ENCODE measurements around the gene SS18. TPM values are rescaled to one million over a fixed set of nuclear protein-coding genes. Genes with fewer than 3 reads are reported as not detected.

SS18 gene
- total RNA-seq, 1 experiment from 2014 or later: 60.0 TPM

DNA sequence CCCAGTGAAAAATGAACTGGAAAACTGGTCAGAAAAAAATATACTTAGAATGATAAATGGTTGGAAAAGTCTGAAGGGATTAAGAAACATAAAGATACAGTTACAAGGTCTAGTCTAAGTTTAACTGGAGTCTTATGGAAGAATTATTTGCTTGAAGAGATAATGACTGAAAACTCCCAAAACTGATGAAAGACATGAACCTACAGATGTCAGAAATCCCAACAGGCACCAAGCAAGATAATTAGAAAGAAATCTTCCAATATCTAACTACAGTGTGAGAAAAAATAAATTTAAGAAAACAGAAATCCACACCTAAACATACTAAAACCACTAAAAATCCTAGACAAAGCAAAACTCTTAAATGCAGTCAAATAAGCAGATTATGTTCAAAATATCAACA is 19.4 kb downstream of the SS18 start:
- H3K27me3 ChIP-seq (ENCODE audit: insufficient read depth, low read length): no peaks in the 10 kb centered on the region
- no peak overlapping the region for H3K9ac ChIP-seq (ENCODE audit: low read length)
- no peak overlapping the region for H3K4me3 ChIP-seq (replicated peaks in 1 of 2; ENCODE audit: low read depth in 1 of 2, low read length in 2 of 2)
- H4K20me1 ChIP-seq (ENCODE audit: insufficient read depth): no peaks in the 10 kb centered on the region
- H3K27ac ChIP-seq (ENCODE audit: low read depth, low read length): no peak overlapping the region
- ChIA-PET POLR2A (no interaction called here), CTCF (no interaction called here), RAD21 (ENCODE audit: low non-redundant PET in 1 of 2, low total read pairs in 2 of 2, uncharacterized antibody in 2 of 2, unreplicated experiment in 2 of 2) (no interaction called here)
- H3K4me2 ChIP-seq (ENCODE audit: low read length): no peak overlapping the region
- H3K4me1 ChIP-seq (ENCODE audit: control insufficient read depth in 1 of 2, insufficient read depth in 2 of 2, low read length in 2 of 2): no peaks in the 10 kb centered on the region
- peaks cover 26 to 31% of the 10 kb centered on the region in 2 experiments; a peak in 3 of 4 replicates for H3K36me3 ChIP-seq (ENCODE audit: control insufficient read depth in 1 of 2, insufficient read depth in 2 of 2, low read length in 2 of 2)
- H3K79me2 ChIP-seq (ENCODE audit: insufficient read depth, low read length): peaks cover 71% of the 10 kb centered on the region
- no peak for DNase-seq (ENCODE audit: low read depth, low spot score)
- TF ChIP-seq CEBPB (IDR thresholded peaks at IDR 0.05; ENCODE audit: low read depth) (no peak), SRF (IDR thresholded peaks at IDR 0.05; ENCODE audit: low read depth) (no peak), EGR1 (IDR thresholded peaks at IDR 0.05; ENCODE audit: low read depth) (no peak), SP1 (IDR thresholded peaks at IDR 0.05; ENCODE audit: low read depth) (no peak), TCF7L2 (IDR thresholded peaks at IDR 0.05; ENCODE audit: borderline replicate concordance, extremely low read depth, insufficient read depth, insufficient read length) (no peak), SIN3A (IDR thresholded peaks at IDR 0.05; ENCODE audit: low read depth) (no peak), CBX3 (IDR thresholded peaks at IDR 0.05; ENCODE audit: low read depth) (no peak), ZNF274 (IDR thresholded peaks at IDR 0.05; ENCODE audit: low read depth, low read length) (no peak), RAD21 (IDR thresholded peaks at IDR 0.05; ENCODE audit: low read depth) (no peak), YY1 (IDR thresholded peaks at IDR 0.05; ENCODE audit: extremely low read depth, insufficient replicate concordance, low read depth, low read length) (no peak), ELF1 (IDR thresholded peaks at IDR 0.05; ENCODE audit: borderline replicate concordance, low read depth) (no peak), FOSL1 (IDR thresholded peaks at IDR 0.05; ENCODE audit: low read depth) (no peak), POLR2AphosphoS5 (IDR thresholded peaks at IDR 0.05; ENCODE audit: low read depth, low read length) (no peak), POLR2A (IDR thresholded peaks at IDR 0.05; ENCODE audit: borderline replicate concordance, extremely low read depth, insufficient read depth, insufficient read length) (no peak), EZH2 (IDR thresholded peaks at IDR 0.05) (no peak)
- TF ChIP-seq, protein P1, sequence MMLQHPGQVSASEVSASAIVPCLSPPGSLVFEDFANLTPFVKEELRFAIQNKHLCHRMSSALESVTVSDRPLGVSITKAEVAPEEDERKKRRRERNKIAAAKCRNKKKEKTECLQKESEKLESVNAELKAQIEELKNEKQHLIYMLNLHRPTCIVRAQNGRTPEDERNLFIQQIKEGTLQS (IDR thresholded peaks at IDR 0.05): no peak
- TF ChIP-seq, protein P2, sequence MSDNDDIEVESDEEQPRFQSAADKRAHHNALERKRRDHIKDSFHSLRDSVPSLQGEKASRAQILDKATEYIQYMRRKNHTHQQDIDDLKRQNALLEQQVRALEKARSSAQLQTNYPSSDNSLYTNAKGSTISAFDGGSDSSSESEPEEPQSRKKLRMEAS (IDR thresholded peaks at IDR 0.05): no peak
- TF ChIP-seq, protein P3, sequence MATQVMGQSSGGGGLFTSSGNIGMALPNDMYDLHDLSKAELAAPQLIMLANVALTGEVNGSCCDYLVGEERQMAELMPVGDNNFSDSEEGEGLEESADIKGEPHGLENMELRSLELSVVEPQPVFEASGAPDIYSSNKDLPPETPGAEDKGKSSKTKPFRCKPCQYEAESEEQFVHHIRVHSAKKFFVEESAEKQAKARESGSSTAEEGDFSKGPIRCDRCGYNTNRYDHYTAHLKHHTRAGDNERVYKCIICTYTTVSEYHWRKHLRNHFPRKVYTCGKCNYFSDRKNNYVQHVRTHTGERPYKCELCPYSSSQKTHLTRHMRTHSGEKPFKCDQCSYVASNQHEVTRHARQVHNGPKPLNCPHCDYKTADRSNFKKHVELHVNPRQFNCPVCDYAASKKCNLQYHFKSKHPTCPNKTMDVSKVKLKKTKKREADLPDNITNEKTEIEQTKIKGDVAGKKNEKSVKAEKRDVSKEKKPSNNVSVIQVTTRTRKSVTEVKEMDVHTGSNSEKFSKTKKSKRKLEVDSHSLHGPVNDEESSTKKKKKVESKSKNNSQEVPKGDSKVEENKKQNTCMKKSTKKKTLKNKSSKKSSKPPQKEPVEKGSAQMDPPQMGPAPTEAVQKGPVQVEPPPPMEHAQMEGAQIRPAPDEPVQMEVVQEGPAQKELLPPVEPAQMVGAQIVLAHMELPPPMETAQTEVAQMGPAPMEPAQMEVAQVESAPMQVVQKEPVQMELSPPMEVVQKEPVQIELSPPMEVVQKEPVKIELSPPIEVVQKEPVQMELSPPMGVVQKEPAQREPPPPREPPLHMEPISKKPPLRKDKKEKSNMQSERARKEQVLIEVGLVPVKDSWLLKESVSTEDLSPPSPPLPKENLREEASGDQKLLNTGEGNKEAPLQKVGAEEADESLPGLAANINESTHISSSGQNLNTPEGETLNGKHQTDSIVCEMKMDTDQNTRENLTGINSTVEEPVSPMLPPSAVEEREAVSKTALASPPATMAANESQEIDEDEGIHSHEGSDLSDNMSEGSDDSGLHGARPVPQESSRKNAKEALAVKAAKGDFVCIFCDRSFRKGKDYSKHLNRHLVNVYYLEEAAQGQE (IDR thresholded peaks at IDR 0.05; ENCODE audit: low read depth): no peak
- TF ChIP-seq, protein P4, sequence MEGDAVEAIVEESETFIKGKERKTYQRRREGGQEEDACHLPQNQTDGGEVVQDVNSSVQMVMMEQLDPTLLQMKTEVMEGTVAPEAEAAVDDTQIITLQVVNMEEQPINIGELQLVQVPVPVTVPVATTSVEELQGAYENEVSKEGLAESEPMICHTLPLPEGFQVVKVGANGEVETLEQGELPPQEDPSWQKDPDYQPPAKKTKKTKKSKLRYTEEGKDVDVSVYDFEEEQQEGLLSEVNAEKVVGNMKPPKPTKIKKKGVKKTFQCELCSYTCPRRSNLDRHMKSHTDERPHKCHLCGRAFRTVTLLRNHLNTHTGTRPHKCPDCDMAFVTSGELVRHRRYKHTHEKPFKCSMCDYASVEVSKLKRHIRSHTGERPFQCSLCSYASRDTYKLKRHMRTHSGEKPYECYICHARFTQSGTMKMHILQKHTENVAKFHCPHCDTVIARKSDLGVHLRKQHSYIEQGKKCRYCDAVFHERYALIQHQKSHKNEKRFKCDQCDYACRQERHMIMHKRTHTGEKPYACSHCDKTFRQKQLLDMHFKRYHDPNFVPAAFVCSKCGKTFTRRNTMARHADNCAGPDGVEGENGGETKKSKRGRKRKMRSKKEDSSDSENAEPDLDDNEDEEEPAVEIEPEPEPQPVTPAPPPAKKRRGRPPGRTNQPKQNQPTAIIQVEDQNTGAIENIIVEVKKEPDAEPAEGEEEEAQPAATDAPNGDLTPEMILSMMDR (IDR thresholded peaks at IDR 0.05 in 2 of 3, conservative IDR thresholded peaks at IDR 0.05 in 1 of 3; ENCODE audit: borderline replicate concordance in 1 of 3, insufficient read depth in 1 of 3, low read depth in 2 of 3, low read length in 2 of 3): no peak
- TF ChIP-seq, protein P5, sequence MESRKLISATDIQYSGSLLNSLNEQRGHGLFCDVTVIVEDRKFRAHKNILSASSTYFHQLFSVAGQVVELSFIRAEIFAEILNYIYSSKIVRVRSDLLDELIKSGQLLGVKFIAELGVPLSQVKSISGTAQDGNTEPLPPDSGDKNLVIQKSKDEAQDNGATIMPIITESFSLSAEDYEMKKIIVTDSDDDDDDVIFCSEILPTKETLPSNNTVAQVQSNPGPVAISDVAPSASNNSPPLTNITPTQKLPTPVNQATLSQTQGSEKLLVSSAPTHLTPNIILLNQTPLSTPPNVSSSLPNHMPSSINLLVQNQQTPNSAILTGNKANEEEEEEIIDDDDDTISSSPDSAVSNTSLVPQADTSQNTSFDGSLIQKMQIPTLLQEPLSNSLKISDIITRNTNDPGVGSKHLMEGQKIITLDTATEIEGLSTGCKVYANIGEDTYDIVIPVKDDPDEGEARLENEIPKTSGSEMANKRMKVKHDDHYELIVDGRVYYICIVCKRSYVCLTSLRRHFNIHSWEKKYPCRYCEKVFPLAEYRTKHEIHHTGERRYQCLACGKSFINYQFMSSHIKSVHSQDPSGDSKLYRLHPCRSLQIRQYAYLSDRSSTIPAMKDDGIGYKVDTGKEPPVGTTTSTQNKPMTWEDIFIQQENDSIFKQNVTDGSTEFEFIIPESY (IDR thresholded peaks at IDR 0.05; ENCODE audit: extremely low read depth, insufficient replicate concordance, low read length): no peak
- intact Hi-C loops (cut with micrococcal nuclease): no loop called here
- H3K9me2 ChIP-seq (ENCODE audit: insufficient read depth): no peaks in the 10 kb centered on the region
- ATAC-seq: no peak
- H3K9me3 ChIP-seq (ENCODE audit: control insufficient read depth in 1 of 2, insufficient read depth in 1 of 2, low read depth in 1 of 2, low read length in 2 of 2): peaks cover 3 to 6% of the 10 kb centered on the region in 2 experiments; a peak in 1 of 4 replicates
- no peak overlapping the region for H2AFZ ChIP-seq (ENCODE audit: low read depth, low read length, poor library complexity, severe bottlenecking)
- BruUV-seq (replicated peaks): no TSS peak

Measured in HCT116 (cell line).